MM.1S (cell line): ENCODE results near the gene AHCY.

Source experiments
- DNase-seq: peaks from one replicate; pipeline ENCODE4 v3.0.0-alpha.2; 2015
- H2AFZ ChIP-seq: fragments of 300-600 bp; sonication (generic); 2 replicates; pipeline ENCODE4 v1.6.0; 2016; ENCODE audit warnings: antibody characterized with exemption, low read length
- H3F3A ChIP-seq: fragments of 300-600 bp; sonication (generic); 2 replicates; pipeline ENCODE4 v1.6.1; 2016; ENCODE audit warnings: mild to moderate bottlenecking, antibody characterized with exemption, low read length, moderate library complexity, mixed read lengths; ENCODE audit not compliant: insufficient read depth
- H3K27ac ChIP-seq: fragments of 300-600 bp; sonication (generic); 2 replicates; pipeline ENCODE4 v1.5.1; 2016; ENCODE audit warnings: mild to moderate bottlenecking, low read length
- H3K27me3 ChIP-seq: fragments of 300-600 bp; sonication (generic); replicated peaks from 2 replicates; pipeline ENCODE4 v1.6.0; 2016; ENCODE audit warnings: low read length; ENCODE audit not compliant: insufficient read depth
- H3K36me3 ChIP-seq: fragments of 300-600 bp; sonication (generic); replicated peaks from 2 replicates; pipeline ENCODE4 v1.6.1; 2016; ENCODE audit warnings: mild to moderate bottlenecking, low read length, mixed read lengths; ENCODE audit not compliant: insufficient read depth
- H3K4me1 ChIP-seq: fragments of 300-600 bp; sonication (generic); 2 replicates; pipeline ENCODE4 v1.6.1; 2016; ENCODE audit warnings: low read length, mixed read lengths
- H3K4me2 ChIP-seq: fragments of 300-600 bp; sonication (generic); 2 replicates; pipeline ENCODE4 v1.6.0; 2016; ENCODE audit warnings: low read depth, low read length
- H3K4me3 ChIP-seq: fragments of 300-600 bp; sonication (generic); 2 replicates; pipeline ENCODE4 v1.5.1; 2016; ENCODE audit warnings: low read length, mixed read lengths
- H3K79me2 ChIP-seq: fragments of 300-600 bp; sonication (generic); 2 replicates; pipeline ENCODE4 v1.6.1; 2016; ENCODE audit warnings: mixed run types, low read length, mixed read lengths
- H3K9ac ChIP-seq: fragments of 300-600 bp; sonication (generic); 2 replicates; pipeline ENCODE4 v1.6.1; 2016; ENCODE audit warnings: low read length, mixed read lengths
- H3K9me2 ChIP-seq: fragments of 300-600 bp; sonication (generic); replicated peaks from 2 replicates; pipeline ENCODE4 v1.6.1; 2016; ENCODE audit warnings: mild to moderate bottlenecking, low read length, mixed read lengths; ENCODE audit not compliant: insufficient read depth
- H3K9me3 ChIP-seq: fragments of 300-600 bp; sonication (generic); replicated peaks from 2 replicates; pipeline ENCODE4 v1.6.1; 2016; ENCODE audit warnings: mild to moderate bottlenecking, low read length, mixed read lengths; ENCODE audit not compliant: insufficient read depth
- H4K20me1 ChIP-seq: fragments of 300-600 bp; sonication (generic); 2 replicates; pipeline ENCODE4 v1.6.1; 2016; ENCODE audit warnings: mild to moderate bottlenecking, low read length, moderate library complexity, mixed read lengths; ENCODE audit not compliant: insufficient read depth
- CTCF ChIP-seq: fragments of 300-600 bp; sonication (generic); IDR thresholded peaks from 2 replicates; pipeline ENCODE4 v1.5.1; 2016; ENCODE audit warnings: antibody characterized with exemption, low read length, mixed read lengths
- EZH2 ChIP-seq: fragments of 300-600 bp; sonication (generic); optimal IDR thresholded peaks from 2 replicates; pipeline ENCODE3; 2017; ENCODE audit warnings: low read depth, mild to moderate bottlenecking, antibody characterized with exemption, low read length, mixed read lengths
- EZH2phosphoT487 ChIP-seq: fragments of 300-600 bp; sonication (generic); IDR thresholded peaks from 2 replicates; pipeline ENCODE4 v1.6.1; 2018; ENCODE audit warnings: antibody characterized with exemption, low read length

The AHCY gene

GRCh38 chr20:34300809-34301586 lies 2.2 kb downstream of the AHCY start:
- Histone ChIP-seq H3K9me2 (no peaks in the 10 kb centered on the region), H3K4me3 (no peak overlapping the region), H3K27me3 (no peaks in the 10 kb centered on the region), H4K20me1 (no peaks in the 10 kb centered on the region), H3K4me1 (peaks cover 16% of the 10 kb centered on the region), H3K4me2 (peak overlapping the region; percentile 87; the same call in 1 of the 2 replicates), H3F3A (no peaks in the 10 kb centered on the region), H3K36me3 (no peaks in the 10 kb centered on the region), H3K27ac (no peak overlapping the region), H3K9ac (no peak overlapping the region), H3K9me3 (no peaks in the 10 kb centered on the region), H3K79me2 (peaks cover 62% of the 10 kb centered on the region), H2AFZ (no peak overlapping the region)
- DNase-seq, result no peak
- TF ChIP-seq EZH2phosphoT487, result no peak
- TF ChIP-seq CTCF, result no peak
- TF ChIP-seq EZH2, result no peak

- no peak for DNase-seq
- Histone ChIP-seq H3F3A (no peaks in the 10 kb centered on the region), H3K27me3 (no peaks in the 10 kb centered on the region), H3K4me3 (no peak overlapping the region), H3K4me2 (no peak overlapping the region), H4K20me1 (no peaks in the 10 kb centered on the region), H3K4me1 (peaks cover 16% of the 10 kb centered on the region), H3K9me3 (no peaks in the 10 kb centered on the region), H3K9ac (no peak overlapping the region), H3K36me3 (no peaks in the 10 kb centered on the region), H3K27ac (no peak overlapping the region), H3K79me2 (peaks cover 69% of the 10 kb centered on the region), H2AFZ (no peak overlapping the region), H3K9me2 (no peaks in the 10 kb centered on the region)
- no peak for TF ChIP-seq EZH2
- TF ChIP-seq EZH2phosphoT487, result no peak
- no peak for TF ChIP-seq CTCF
Measured at GRCh38 chr20:34300256-34300806, 2.8 kb downstream of the AHCY start.

DNA sequence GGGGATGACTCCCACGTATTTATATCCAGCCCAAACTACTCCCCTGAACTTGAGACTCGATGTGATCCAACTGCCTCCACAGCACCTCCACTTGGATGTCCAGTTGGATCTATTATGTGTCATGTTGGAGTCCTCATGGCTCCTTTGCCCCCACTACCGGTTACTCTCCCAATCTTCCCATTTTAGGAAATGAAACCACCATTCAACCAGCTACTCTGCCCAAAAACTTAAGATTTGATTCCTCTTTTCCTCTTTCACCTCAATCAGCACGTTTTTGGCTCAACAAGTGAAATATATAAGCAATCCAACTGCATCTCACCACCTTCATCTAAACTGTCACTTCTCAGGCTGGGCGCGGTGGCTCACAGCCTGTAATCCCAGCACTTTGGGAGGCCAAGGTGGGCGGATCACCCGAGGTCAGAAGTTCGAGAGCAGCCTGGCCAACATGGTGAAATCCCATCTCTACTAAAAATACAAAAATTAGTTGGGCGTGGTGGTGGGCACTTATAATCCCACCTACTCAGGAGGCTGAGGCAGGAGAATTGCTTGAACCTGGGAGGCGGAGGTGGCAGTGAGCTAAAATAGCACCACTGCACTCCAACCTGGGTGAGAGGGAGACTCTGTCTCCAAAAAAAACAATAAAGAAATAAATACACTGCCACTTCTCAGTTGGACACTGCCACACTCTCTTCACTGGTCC lies 3.4 kb downstream of the AHCY start:
- peaks cover 75% of the 10 kb centered on the region for H3K79me2 ChIP-seq
- H3K36me3 ChIP-seq, result no peaks in the 10 kb centered on the region
- no peaks in the 10 kb centered on the region for H3K9me3 ChIP-seq
- H3K4me3 ChIP-seq, result no peak overlapping the region
- no peaks in the 10 kb centered on the region for H3K27me3 ChIP-seq
- H4K20me1 ChIP-seq, result no peaks in the 10 kb centered on the region
- H3K9ac ChIP-seq, result no peak overlapping the region
- H3F3A ChIP-seq, result no peaks in the 10 kb centered on the region
- H3K4me1 ChIP-seq, result peaks cover 16% of the 10 kb centered on the region
- H3K9me2 ChIP-seq, result no peaks in the 10 kb centered on the region
- TF ChIP-seq EZH2phosphoT487 (no peak), CTCF (no peak), EZH2 (no peak)
- DNase-seq, result no peak
- no peak overlapping the region for H2AFZ ChIP-seq
- no peak overlapping the region for H3K4me2 ChIP-seq
- H3K27ac ChIP-seq, result no peak overlapping the region
